Measurements from ENCODE around the gene KANSL1. TPM values are rescaled to one million over a fixed set of nuclear protein-coding genes. Genes with fewer than 3 reads are reported as not detected.
"Not testable (repeated sequence)": the region's sequence is repeated elsewhere in the genome, so short reads cannot be mapped to it uniquely, and the experiment has no call there.

The KANSL1 gene
- total RNA-seq, 4 donors from 2014 or later, result 80.3 to 201 (median 146) TPM

GRCh38 chr17:46191322-46192188, 1.7 kb downstream of the KANSL1 start:
- DNase-seq, result peak; percentile 38
- Histone ChIP-seq H3K36me3 (no peaks in the 10 kb centered on the region), H3K27me3 (no peaks in the 10 kb centered on the region), H3K27ac (peak overlapping the region; percentile 100), H3K4me3 (peak overlapping the region; percentile 94 to 100 (median 98)), H3K4me1 (peaks cover 37 to 65% (median 53%) of the 10 kb centered on the region in 4 donors), H3K9me3 (no peaks in the 10 kb centered on the region)
- TF ChIP-seq EP300 (IDR thresholded peaks at IDR 0.05; ENCODE audit: low read depth) (no peak), POLR2AphosphoS5 (IDR thresholded peaks at IDR 0.05) (peak in 2 of 3 donors; percentile 13 to 39)
- intact Hi-C loops (cut with DNase I; ENCODE audit: low total_unique reads) (loop anchor here (5.0 kb wide), 1 partner anchor 144 kb away; no protein-coding TSS in a partner anchor), in situ Hi-C loops (cut with MboI; ENCODE audit: low pct_ligation_motif_present in 1 of 4, low pct_unique_long_range_greater_than_20kb in 1 of 4, low sequenced_read_pairs in 3 of 4) (no loop called here)
- 0% methylated on average over 14 to 20 of the region's 20 CpGs for WGBS, 2 donors (ENCODE audit: low coverage in 1 of 2)

GRCh38 chr17:46190763-46191162, 2.5 kb downstream of the KANSL1 start:
- Histone ChIP-seq H3K4me1 (peaks cover 37 to 69% (median 55%) of the 10 kb centered on the region in 4 donors), H3K36me3 (no peaks in the 10 kb centered on the region), H3K27ac (peak overlapping the region; percentile 100), H3K9me3 (no peaks in the 10 kb centered on the region), H3K4me3 (peak overlapping the region in 3 of 4 donors; percentile 97 to 100 (median 99)), H3K27me3 (no peaks in the 10 kb centered on the region)
- WGBS, 2 donors (ENCODE audit: low coverage in 1 of 2), result 15 to 35% methylated on average over 4 of the region's 4 CpGs
- intact Hi-C loops (cut with DNase I; ENCODE audit: low total_unique reads), result loop anchor here (5.0 kb wide), 1 partner anchor 143 kb away; no protein-coding TSS in a partner anchor
- TF ChIP-seq CTCF (IDR thresholded peaks at IDR 0.05), result no peak
- TF ChIP-seq EP300 (IDR thresholded peaks at IDR 0.05; ENCODE audit: low read depth), result no peak
- TF ChIP-seq POLR2AphosphoS5 (IDR thresholded peaks at IDR 0.05), result no peak
- TF ChIP-seq POLR2A (IDR thresholded peaks at IDR 0.05), result no peak
- in situ Hi-C loops (cut with MboI; ENCODE audit: low pct_ligation_motif_present in 1 of 4, low pct_unique_long_range_greater_than_20kb in 1 of 4, low sequenced_read_pairs in 3 of 4), result no loop called here
- no peak for DNase-seq

GRCh38 chr17:46186827-46187235, 6.4 kb downstream of the KANSL1 start:
- in situ Hi-C loops (cut with MboI; ENCODE audit: low pct_ligation_motif_present in 1 of 4, low pct_unique_long_range_greater_than_20kb in 1 of 4, low sequenced_read_pairs in 3 of 4), result loop anchor here in 2 of 4 donors (5.0 to 10.0 kb wide), 2 partner anchors 140 to 142 kb away; no protein-coding TSS in a partner anchor
- H3K27ac ChIP-seq; H3K27me3 ChIP-seq; intact Hi-C loops (cut with DNase I; ENCODE audit: low total_unique reads); H3K36me3 ChIP-seq; H3K9me3 ChIP-seq; H3K4me3 ChIP-seq; DNase-seq: not testable (repeated sequence)
- peaks cover 37 to 92% (median 65%) of the 10 kb centered on the region in 4 donors for H3K4me1 ChIP-seq
- TF ChIP-seq CTCF (IDR thresholded peaks at IDR 0.05), result peak in 3 of 5 experiments; percentile 15 to 25 (median 22)
- WGBS, 2 donors (ENCODE audit: low coverage in 1 of 2), result 74% methylated on average over 3 of the region's 3 CpGs; no CpG with 5 or more reads in 1 of the 2 donors

- intact Hi-C loops (cut with DNase I; ENCODE audit: low total_unique reads) (no loop called here), in situ Hi-C loops (cut with MboI; ENCODE audit: low pct_ligation_motif_present in 1 of 4, low pct_unique_long_range_greater_than_20kb in 1 of 4, low sequenced_read_pairs in 3 of 4) (loop anchor here in 2 of 4 donors (5.0 to 10.0 kb wide), 2 partner anchors 137 to 140 kb away; no protein-coding TSS in a partner anchor)
- H3K36me3 ChIP-seq, result no peaks in the 10 kb centered on the region
- no peak for DNase-seq
- no peak overlapping the region for H3K4me3 ChIP-seq
- TF ChIP-seq EP300 (IDR thresholded peaks at IDR 0.05; ENCODE audit: low read depth), result no peak
- no peak for TF ChIP-seq CTCF (IDR thresholded peaks at IDR 0.05)
- no peak overlapping the region for H3K27ac ChIP-seq
- H3K4me1 ChIP-seq, result peaks cover 26 to 92% (median 54%) of the 10 kb centered on the region in 4 donors
- H3K27me3 ChIP-seq, result no peaks in the 10 kb centered on the region
- 82 to 90% methylated on average over 5 to 7 of the region's 7 CpGs for WGBS, 2 donors (ENCODE audit: low coverage in 1 of 2)
- H3K9me3 ChIP-seq, result no peaks in the 10 kb centered on the region
Observed at GRCh38 chr17:46184696-46185095, 8.5 kb downstream of the KANSL1 start.

- WGBS, 2 donors (ENCODE audit: low coverage in 1 of 2), result 86% methylated on average over 7 of the region's 7 CpGs; no CpG with 5 or more reads in 1 of the 2 donors
- H3K27ac ChIP-seq; H3K36me3 ChIP-seq; DNase-seq; H3K9me3 ChIP-seq; H3K27me3 ChIP-seq; H3K4me3 ChIP-seq; intact Hi-C loops (cut with DNase I; ENCODE audit: low total_unique reads): not testable (repeated sequence)
- H3K4me1 ChIP-seq, result peaks cover 28 to 92% (median 54%) of the 10 kb centered on the region in 4 donors
- in situ Hi-C loops (cut with MboI; ENCODE audit: low pct_ligation_motif_present in 1 of 4, low pct_unique_long_range_greater_than_20kb in 1 of 4, low sequenced_read_pairs in 3 of 4), result loop anchor here in 1 of 4 donors (10.0 kb wide), 1 partner anchor 139 kb away; no protein-coding TSS in a partner anchor
Observed at GRCh38 chr17:46183383-46183782, 9.8 kb downstream of the KANSL1 start.

All from transverse colon (tissue), 4 donors.